HG03135 (cell line): Measurements from ENCODE around the gene ARHGAP22.

Experiments used
- ATAC-seq: cut with Tn5 transposase; IDR thresholded peaks from one replicate; pipeline ENCODE4 v1.9.1; 2021; ENCODE audit warnings: mild to moderate bottlenecking, moderate library complexity; ENCODE audit not compliant: unreplicated experiment

ARHGAP22 gene

DNA sequence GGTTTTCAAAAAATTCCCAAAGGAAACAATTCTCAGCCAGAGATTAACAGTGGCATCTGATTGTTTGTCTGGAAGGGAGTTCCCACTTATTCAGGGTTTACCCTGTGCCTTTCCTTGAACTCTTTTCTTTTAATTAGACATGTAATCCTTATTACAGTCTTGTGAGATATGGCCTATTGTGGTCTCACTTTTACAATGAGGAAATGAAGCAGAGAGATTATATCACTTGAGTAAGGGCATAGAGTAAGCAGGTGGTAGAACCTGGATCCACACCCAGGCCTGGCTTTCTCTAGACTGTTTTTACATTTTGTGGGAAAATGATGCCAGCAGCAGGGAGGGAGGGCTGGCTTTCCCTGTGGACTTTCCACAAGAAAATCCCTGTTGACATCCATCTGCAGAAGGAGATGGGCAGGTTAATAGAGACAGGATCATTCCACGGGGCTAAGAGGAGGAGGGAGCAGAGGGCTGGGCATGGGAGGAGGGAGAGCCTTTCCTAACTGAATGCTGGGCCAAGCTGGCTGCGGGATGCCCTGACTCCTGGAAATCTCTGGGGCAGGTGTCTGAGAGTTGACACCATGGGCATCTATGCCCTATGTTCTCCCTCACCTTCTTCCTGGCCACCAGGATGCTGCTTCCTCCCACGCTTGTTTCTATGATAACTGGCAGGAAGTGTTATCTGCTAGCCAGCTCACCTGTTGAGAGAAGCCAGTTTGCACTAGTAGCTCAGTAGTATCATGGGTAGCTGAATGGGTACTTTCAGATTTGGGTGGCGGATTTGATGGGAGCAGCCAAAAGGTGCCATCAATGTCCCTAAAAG is 28.7 kb upstream of the ARHGAP22 start:
- ATAC-seq = peak; percentile 37

DNA sequence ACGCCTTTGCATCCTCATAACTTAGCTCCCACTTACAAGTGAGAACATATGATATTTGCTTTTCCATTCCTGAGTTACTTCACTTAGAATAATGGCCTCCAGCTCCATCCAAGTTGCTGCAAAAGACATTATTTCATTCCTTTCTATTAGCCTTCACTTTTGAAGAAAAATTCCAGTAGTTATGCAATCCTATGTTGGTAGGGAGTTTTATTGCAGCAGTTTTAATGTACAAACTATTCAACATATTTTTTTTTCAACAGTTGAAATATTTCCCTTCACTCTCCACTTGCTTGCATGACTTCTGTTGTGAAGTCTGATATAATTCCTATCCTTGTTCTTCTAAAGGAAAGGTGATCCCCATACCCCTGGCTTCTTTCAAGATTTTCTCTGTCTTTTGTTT is 27.3 kb upstream of the ARHGAP22 start:
- no peak for ATAC-seq

DNA sequence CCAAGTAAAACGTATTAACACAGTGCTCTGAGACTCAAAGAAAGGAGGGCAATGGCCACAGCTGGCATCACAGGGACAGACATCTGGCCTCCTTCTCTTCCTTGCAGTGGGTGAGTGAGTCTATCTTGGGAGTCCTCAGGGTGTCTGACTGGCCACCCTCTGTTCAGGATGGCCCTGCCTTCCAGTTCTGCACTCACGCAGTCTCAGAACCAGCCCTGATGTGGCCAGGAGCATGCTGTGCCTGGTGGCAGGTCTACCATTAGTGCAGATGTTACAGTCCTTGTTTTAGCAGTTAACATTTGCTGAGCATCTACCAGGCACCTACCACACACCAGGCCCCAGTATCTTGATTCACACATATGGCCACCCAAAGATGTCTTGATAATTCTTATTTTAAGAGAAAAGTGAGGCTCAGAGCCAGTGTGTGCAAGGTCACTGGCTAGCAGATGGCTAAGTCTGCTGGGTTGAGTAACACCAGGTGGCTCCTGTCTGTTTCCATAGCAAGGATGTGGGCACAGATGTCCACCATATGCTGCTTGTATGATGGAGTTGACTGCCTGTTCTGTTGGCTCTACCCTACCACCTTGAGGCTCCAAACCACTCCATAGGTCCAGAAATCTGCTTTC is 23.2 kb upstream of the ARHGAP22 start:
- no peak for ATAC-seq

DNA sequence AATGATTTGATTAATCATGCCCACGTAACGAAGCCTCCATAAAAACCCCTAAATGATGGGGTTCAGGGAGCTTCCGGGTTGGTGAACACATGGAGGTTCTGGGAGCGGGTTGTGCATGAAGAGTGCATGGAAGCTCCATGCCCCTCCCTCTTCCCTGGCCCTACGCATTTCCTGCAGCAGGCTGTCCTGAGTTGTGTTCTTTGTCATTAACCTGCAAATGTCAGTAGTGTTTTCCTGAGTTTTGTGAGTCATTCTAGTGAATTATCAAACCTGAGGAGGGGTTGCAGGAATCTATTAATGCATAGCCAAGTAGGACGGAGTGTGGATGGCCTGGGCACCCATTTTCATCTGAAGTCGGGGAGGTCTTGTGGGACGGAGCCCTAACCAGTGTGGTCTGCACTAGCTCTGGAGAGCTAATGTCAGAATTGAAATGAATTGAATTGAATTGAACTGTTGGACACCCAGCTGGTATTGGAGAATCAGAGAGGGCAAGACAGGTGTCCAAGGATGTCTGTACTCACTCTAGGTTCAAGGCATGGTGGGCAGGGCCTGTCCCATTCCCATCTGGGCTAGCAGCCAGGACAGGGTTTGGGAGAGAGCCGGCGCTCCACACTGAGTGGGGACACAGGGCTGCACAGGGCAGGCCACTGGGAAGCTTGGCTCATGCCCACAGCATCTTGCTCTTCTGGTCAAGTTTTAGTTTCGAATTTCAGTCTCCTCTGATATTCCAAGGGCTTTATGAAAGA is 22.3 kb upstream of the ARHGAP22 start:
- ATAC-seq = no peak

DNA sequence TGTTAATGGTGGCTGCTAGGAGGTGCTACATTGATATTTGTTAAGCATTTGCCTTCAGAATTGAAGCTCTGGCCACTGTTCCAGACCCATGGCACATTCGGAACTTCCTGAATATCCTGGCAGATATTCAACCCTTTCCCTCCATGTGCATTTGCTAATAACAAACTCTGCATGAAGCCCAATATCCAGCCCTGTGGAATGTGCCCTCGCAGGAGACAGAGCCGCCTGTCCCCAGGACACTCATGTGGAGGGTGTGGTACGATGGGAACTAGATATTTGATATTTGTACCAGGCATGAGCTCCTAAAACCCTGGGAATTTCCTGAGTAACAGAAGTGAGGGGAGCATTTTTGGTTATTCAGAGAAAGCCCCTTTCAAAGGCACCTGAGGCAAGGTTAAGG is 21.6 kb upstream of the ARHGAP22 start:
- no peak for ATAC-seq

DNA sequence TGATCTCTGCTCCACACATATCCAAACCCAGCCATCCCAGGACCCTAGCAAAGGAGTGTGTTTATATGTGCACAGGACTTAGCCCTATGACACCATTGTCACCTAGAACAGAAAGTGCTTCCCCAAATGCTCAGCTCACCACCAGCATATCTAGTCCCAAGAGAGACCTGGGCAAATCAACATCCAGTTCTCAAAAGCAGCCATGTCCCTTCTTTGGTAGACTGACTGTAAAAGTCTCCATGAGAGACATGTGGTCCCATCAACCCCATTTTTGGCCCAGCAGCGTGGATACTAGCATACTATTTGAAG is 20.9 kb upstream of the ARHGAP22 start:
- ATAC-seq = no peak

DNA sequence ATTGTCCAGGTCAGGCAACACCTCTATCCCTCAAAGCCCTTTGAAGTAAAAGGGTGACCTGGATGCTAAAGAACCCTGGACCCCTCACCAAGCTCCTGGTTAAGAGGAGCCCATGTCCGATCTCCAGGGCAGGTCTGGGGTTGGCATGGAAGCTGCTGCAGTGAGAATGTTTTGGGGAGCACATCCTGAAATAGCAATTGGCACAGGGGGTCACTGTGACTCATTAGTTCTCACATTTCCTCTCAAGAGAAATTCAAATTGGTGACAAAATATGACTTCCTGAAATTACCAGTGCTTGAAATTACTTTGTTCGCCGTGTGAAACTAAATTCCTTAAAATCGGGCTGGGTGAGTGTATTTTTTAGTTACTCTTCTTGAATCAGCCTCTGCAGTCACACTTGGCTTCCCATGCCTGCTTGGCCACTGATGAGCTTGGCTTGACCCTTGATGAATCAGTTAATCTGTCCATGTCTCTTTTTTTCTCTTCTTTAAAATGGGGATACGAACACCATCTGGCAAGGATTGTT is 18.8 kb upstream of the ARHGAP22 start:
- no peak for ATAC-seq

DNA sequence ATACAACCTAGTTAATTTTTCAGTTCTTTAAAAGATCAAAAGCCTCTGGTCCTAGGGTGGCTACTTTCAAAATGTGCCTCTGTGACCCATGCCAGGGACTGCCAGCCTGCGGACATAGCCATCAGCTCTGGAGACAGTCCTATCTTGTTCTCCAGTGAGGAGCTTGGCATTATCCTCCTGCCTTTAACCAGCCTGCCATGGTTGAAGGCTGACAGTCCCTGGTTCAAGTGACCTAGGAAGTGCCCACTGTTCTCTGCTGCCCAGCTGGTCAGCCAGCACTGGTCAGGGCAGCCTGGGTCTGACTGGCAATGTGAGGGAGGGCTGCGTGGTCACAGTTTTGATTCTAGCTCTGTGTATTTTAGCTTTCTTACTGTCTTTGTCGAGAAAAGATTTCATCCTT is 18.1 kb upstream of the ARHGAP22 start:
- no peak for ATAC-seq

DNA sequence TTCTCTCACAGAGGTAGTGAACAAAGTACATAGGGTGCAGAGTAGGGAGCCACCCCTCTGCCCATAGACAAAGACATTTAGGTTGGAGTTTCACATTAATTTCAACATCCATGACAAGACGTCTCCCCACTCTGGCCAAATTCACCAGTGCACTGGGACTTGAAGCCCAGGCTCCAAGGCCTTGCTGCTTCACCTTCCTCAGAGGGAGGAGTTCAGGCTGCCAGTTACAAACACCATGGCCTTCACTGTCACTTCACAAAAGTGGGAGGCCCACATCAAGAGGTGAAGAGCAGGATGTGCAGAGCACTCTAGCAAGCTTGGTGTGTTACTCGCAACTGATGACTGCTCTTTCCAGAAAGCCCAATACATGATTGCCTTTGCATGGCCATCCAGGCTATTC is 15.8 kb upstream of the ARHGAP22 start:
- no peak for ATAC-seq

DNA sequence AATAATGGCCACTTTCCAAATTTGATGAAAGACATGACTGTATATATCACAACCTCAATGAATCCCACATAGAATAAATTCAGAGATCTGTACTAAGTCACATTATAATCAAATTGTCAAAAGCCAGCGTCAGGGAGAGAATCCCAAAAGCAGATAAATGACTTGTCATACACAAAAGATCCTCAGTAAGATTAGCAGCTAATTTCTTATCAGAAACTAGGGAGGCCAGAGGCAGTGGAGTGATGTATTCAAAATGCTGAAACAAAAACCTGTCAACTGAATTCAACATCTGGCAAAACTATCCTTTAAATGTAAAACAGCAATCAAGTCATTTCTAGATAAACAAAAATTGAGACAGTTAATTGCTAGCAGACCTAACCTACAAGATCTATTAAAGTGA is 11.6 kb upstream of the ARHGAP22 start:
- no peak for ATAC-seq

DNA sequence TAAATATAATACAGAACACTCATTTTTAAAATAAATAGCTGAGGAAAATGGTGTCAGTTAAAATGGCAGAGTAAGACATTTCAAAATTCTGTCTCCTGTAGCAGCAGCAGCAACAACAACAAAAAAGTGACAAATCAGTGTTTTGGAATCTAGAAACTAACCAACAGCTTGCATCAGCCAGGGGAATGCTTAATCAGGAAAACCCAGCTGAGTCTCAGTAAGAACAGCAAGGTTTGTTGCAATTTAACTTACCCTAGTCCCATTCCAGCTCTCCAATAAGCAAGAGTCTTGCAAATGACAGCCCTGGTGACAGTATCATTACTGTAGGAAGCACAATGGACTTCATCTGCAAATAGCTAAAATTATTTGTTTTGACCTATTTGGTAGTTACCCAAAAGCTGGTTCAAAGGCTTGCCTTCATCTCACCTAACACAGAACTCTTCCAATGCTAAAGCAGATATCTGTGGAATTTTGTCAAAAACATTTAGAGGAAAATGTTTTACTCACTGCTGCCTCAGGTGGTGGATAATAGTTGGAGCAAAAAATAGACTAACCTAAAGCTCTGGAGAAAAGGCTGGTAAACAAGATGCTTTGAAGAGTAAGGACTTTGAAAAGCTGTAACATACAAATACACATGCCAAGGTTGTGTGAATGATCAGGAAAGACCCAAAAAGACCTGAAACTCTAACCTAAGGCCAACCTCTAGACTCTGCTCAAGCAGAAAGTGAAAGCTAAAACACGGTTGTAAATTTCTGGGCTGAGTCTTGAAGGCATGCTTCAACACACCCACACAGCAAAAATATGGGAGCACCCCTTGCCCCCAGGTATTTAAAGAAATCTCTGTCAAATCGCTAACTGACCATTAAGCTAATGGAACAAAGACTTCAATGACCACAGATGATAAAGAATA is 9.9 kb upstream of the ARHGAP22 start:
- ATAC-seq = no peak

DNA sequence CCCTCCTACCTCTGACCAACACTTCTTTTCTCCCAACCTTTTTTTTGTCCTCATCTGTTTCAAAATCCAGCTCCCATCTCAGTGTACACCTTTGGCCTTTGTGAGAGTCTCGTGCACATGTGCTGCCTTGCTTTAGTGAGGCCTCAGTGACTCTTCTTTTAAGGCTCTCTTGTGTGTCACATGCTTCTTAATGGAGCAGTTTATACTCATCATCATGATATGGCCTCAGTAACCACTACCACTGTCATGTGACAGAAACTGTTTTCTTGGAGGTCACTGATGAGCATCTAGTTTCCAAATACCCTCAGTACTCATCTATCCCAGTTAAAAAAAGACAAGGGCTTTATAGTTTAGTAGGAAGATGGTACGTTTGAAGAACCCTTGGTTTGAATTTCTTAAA is 8.1 kb upstream of the ARHGAP22 start:
- ATAC-seq = no peak

DNA sequence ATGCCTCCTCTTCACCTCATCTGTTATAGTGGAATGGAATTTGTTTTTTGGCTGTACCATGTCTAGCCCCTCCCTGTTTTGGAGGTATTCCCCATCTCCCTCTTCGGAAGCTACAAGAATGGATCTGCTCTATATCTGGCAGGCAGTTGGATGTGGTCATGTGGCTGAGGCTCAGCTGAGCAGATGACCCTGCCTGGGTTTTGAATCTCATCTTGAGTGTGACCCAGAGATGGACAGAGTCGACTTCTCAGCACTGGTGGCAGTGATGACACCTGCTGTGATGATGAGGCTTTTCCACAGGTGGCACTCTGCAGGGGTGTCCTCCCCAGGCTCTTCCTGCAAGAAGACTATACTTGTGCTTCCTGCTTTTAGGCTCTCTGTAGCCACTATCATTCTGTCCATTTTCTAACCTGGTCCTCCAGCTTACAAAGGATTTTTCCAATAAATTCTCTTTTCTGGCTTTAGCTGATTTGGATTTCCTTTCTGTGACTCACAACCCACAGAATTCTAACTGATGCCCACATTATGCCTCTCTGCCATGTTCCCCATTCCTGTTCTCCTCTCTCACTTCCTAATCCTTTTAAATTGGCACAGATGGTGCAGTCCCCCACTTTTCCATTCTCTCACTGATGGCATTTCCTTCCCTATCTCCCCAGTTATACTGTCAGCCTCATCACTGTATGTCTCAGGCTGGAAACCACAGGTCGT is 7.5 kb upstream of the ARHGAP22 start:
- no peak for ATAC-seq

DNA sequence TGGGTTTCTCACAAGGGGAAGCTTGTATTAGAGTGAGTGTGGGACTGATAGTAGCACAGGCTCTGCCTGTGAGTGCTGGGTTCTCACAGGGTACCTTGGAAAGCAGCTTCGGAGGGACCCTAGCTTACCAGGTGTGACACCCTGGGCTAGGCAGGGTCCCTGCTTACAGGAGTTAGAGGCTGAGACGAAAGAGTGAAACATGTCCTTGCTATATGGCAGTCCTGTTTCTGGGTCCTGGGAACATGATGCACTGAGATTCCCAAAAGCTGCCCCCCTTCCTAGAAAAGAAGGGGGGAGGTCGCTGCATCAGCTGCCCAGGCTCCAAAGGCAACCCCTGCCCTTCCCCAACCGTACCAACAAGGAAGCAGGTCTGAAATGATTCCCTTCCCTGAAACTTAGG is 6.3 kb upstream of the ARHGAP22 start:
- ATAC-seq = no peak

DNA sequence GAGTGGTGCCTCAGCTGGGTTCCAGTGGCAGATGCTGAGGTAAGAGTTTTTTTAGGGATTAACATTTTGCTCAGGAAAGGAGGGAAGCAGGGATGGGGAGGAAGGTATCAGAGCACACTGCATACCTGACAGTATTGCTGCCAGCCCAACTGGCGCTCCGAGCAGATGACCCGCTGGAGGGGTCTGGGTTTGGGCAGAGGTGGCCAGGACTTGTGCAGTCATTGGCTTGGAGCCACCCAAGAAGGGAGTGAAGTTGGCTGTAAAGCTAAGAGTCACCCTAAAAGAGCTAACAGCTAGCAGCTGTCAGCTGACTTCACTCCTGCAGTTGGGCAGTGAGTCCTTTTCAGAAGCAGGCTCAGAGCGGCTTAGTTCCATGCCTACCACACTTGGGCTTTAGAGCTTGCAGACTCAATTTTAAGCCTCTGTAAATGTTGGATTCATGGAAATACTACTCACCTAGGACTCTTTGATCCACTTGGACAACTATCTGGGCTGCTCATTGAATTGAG is 5.8 kb upstream of the ARHGAP22 start:
- ATAC-seq = no peak

DNA sequence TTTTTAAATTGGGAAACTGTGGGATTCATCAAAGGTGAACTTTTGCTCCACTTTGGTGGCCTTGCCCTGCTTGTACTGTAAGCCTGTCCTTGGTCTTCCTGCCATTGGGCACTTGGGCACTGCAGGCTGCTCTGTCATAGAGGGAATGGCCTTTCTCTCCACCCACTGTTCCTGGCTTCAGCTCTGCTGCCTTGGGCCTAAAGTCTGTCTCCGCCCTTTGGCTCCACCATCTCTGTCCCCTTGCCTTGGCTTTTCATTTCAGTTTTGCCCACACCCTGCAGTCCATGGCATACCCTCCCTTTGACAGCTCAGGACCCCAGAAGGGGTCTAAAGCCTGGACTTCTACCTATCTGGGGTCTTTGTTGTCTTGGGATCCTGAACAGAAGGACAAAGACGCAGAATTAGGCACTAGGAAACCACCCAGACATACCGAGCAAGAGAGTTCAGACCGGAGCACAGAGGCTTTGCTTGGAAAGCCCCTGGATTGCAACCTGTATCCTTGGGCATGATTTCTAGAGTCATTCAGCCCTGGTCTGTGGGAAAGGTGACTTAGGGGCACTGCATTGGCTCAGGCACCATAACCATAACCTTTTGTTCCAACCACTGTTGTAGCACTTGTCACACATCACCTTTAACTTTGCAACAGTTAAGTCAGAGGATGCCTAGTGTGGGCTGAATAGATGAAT is 5.2 kb upstream of the ARHGAP22 start:
- no peak for ATAC-seq

DNA sequence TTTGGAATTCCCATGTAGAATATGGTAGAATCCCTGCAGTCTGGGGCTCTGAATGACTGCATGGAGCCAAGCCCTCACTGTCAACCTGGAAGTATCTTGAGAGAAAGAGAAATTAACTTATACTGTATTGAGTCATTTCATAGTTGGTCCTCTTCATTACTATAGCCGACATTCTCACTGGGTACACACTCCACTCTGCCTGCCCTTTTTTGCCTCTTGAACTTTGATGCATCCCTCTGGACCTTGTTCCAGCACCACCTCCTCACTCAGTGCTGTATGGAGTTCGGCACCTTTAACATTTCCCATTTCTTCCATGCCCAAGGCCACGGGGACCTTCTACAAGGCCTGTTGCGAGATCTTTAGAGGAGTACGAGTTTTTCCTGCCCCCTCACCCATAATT is 4.6 kb upstream of the ARHGAP22 start:
- no peak for ATAC-seq

DNA sequence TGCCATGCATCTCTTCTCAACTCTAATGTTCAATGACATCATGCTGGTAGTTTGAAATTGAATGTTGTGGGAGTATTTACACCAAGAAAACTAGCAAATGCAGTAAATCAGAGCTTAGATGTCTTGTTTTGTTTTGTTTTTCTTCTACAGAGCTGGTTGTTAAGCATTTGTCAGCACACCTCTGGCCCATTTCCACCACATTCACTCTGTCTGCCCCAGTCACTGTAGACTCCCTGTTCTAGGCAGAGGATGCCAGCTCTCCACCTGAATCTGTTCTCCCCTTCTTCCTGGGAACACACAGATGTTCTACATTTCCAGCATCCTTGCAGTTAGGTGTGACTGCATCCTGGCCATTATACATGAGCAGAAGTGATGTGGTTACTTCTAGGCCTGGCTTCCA is 4.1 kb upstream of the ARHGAP22 start:
- ATAC-seq = no peak

DNA sequence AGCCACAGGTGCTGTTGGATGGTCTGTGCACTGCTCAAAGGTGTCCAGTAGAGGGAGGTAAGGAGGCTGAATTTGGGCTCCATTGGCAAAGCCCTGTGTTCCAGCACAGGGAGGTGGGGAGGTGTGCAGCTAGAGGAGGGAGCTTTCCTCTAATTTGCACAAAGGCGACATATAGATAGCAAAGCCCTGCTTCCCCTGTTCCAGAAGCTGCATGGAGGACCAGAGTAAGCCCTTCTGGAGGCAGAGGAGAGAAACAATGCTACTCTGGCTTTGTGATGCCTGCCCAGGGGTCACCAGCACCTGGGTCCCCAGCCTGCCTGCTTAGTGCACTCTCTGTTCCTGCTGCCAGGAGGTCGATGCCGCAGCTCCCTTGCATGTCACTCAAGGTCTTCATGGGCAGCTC is 3.4 kb upstream of the ARHGAP22 start:
- peak; percentile 64 for ATAC-seq
